HepG2 (cell line): Measurements from ENCODE around the gene NAA15. TPM values are rescaled to one million over a fixed set of nuclear protein-coding genes. Genes with fewer than 3 reads are reported as not detected.

Experiments used
- ARHGAP35 ChIP-seq: sonication (generic); formaldehyde crosslinking; IDR thresholded peaks from 2 replicates; pipeline ENCODE4 v1.9.0; 2022; ENCODE audit warnings: mild to moderate bottlenecking, inconsistent platforms, moderate library complexity, missing genetic modification reagents, borderline replicate concordance
- CTCF ChIP-seq: sonication (generic); formaldehyde crosslinking; IDR thresholded peaks from 2 replicates; pipeline ENCODE4 v1.5.0; 2020; ENCODE audit warnings: mild to moderate bottlenecking, missing genetic modification reagents, moderate library complexity
- GABPB1 ChIP-seq: IDR thresholded peaks from 2 replicates; pipeline ENCODE4 v1.6.1; 2016; ENCODE audit warnings: mild to moderate bottlenecking, missing genetic modification reagents, moderate library complexity, missing compliant biosample characterization
- GRHL1 ChIP-seq: sonication (generic); formaldehyde crosslinking; conservative IDR thresholded peaks from 2 replicates; pipeline ENCODE4 v1.8.0; 2022; ENCODE audit warnings: missing genetic modification reagents
- HNRNPK ChIP-seq: fragments of 200-400 bp; formaldehyde crosslinking; IDR thresholded peaks from 2 replicates; pipeline ENCODE4 v1.6.1; 2018; ENCODE audit warnings: low read length, low read depth, moderate library complexity, mild to moderate bottlenecking; ENCODE audit not compliant: poor library complexity, severe bottlenecking
- IKZF5 ChIP-seq: IDR thresholded peaks from 2 replicates; pipeline ENCODE4 v1.6.1; 2018; ENCODE audit warnings: missing genetic modification reagents, mild to moderate bottlenecking, missing compliant biosample characterization
- MXD1 ChIP-seq: sonication (generic); formaldehyde crosslinking; IDR thresholded peaks from 2 replicates; pipeline ENCODE4 v1.4.0; 2020; ENCODE audit warnings: mild to moderate bottlenecking, missing genetic modification reagents
- MYPOP ChIP-seq: sonication (generic); formaldehyde crosslinking; IDR thresholded peaks from 2 replicates; pipeline ENCODE4 v1.8.1; 2023; ENCODE audit warnings: mild to moderate bottlenecking, moderate library complexity, missing genetic modification reagents
- POLR2AphosphoS5 ChIP-seq: IDR thresholded peaks from 2 replicates; pipeline ENCODE4 v1.6.1; 2012; ENCODE audit warnings: low read depth, low read length
- PRMT3 ChIP-seq: sonication (generic); formaldehyde crosslinking; IDR thresholded peaks from 2 replicates; pipeline ENCODE4 v1.8.1; 2022; ENCODE audit warnings: low read depth, mild to moderate bottlenecking, moderate library complexity, missing genetic modification reagents, borderline replicate concordance
- SAP130 ChIP-seq: IDR thresholded peaks from 2 replicates; pipeline ENCODE4 v1.6.1; 2016; ENCODE audit warnings: low read depth
- SNAI1 ChIP-seq: sonication (generic); formaldehyde crosslinking; IDR thresholded peaks from 2 replicates; pipeline ENCODE4 v1.5.0; 2020; ENCODE audit warnings: mild to moderate bottlenecking, missing genetic modification reagents, borderline replicate concordance
- ZC3H13 ChIP-seq: sonication (generic); formaldehyde crosslinking; IDR thresholded peaks from 2 replicates; pipeline ENCODE4 v1.8.1; 2023; ENCODE audit warnings: mild to moderate bottlenecking, missing genetic modification reagents, moderate library complexity
- ZFP82 ChIP-seq: sonication (generic); formaldehyde crosslinking; IDR thresholded peaks from 2 replicates; pipeline ENCODE4 v1.5.1; 2020; ENCODE audit warnings: mild to moderate bottlenecking, missing genetic modification reagents, borderline replicate concordance
- ZNF329 ChIP-seq: sonication (generic); formaldehyde crosslinking; IDR thresholded peaks from 2 replicates; pipeline ENCODE4 v1.9.0; 2021; ENCODE audit warnings: low read depth, mild to moderate bottlenecking, missing genetic modification reagents
- ZNF558 ChIP-seq: sonication (generic); formaldehyde crosslinking; IDR thresholded peaks from 2 replicates; pipeline ENCODE4 v1.9.0; 2022; ENCODE audit warnings: mild to moderate bottlenecking, missing genetic modification reagents, borderline replicate concordance
- ZNF605 ChIP-seq: sonication (generic); formaldehyde crosslinking; IDR thresholded peaks from 2 replicates; pipeline ENCODE4 v1.8.0; 2022; ENCODE audit warnings: mild to moderate bottlenecking, missing genetic modification reagents
- ZNF672 ChIP-seq: sonication (generic); formaldehyde crosslinking; IDR thresholded peaks from 2 replicates; pipeline ENCODE4 v1.8.1; 2022; ENCODE audit warnings: missing genetic modification reagents
- ZNF678 ChIP-seq: sonication (generic); formaldehyde crosslinking; IDR thresholded peaks from 2 replicates; pipeline ENCODE4 v1.4.0; 2020; ENCODE audit warnings: mild to moderate bottlenecking, missing genetic modification reagents
- ZNF776 ChIP-seq: sonication (generic); formaldehyde crosslinking; IDR thresholded peaks from 2 replicates; pipeline ENCODE4 v1.4.0; 2020; ENCODE audit warnings: mild to moderate bottlenecking, missing genetic modification reagents
- ZNF891 ChIP-seq: sonication (generic); formaldehyde crosslinking; IDR thresholded peaks from 2 replicates; pipeline ENCODE4 v1.5.0; 2020; ENCODE audit warnings: mild to moderate bottlenecking, missing genetic modification reagents
- ZSCAN31 ChIP-seq: sonication (generic); formaldehyde crosslinking; IDR thresholded peaks from 2 replicates; pipeline ENCODE4 v1.5.0; 2020; ENCODE audit warnings: low read depth, mild to moderate bottlenecking, missing genetic modification reagents
- polyA plus RNA-seq, 8 experiments: library from polyadenylated mRNA; depleted of rRNA in 3 of 8; stranded (reverse) in 7 of 8; unstranded in 1 of 8; fragments of >200 nt; fragmentation: Illumina TruSeq in 4 of 8; extraction: Trizol in 4 of 8; gene quantifications; 2 replicates each; pipeline versions ENCODE4 v1.2.1 to v1.2.3, GENCODE V29; 2011 to 2016; ENCODE audit warnings: low read depth in 4 of 8, missing spikeins in 1 of 8, mixed read lengths in 1 of 8; ENCODE audit not compliant: insufficient read depth in 1 of 8
- total RNA-seq, 5 experiments: library from RNA; depleted of rRNA; stranded (reverse); fragments of >200 nt; fragmentation: Illumina TruSeq; extraction: Trizol; gene quantifications; 2 replicates each; pipeline ENCODE4 v1.2.3, GENCODE V29; 2016; ENCODE audit warnings: low read depth in 1 of 5

Gene NAA15
- total and polyA plus RNA-seq, 2 of the 13 experiments (the other 11 are each of a cell fraction or from before 2014, with no cell fraction given) = 6.2 to 50.2 TPM

- TF ChIP-seq ZNF678 (CRISPR knock-in tag) (peak; percentile 15; the same call in 1 of the 2 replicates), ARHGAP35 (CRISPR knock-in tag) (no peak), MXD1 (peak; percentile 58; the same call in 1 of the 2 replicates), PRMT3 (CRISPR knock-in tag) (no peak), ZNF891 (CRISPR knock-in tag) (0 out of 2 replicates have a peak, but pooled peaks have one; percentile 27), HNRNPK (no peak), ZNF605 (CRISPR knock-in tag) (no peak), ZFP82 (0 out of 2 replicates have a peak, but pooled peaks have one; percentile 23), GRHL1 (no peak), POLR2AphosphoS5 (0 out of 2 replicates have a peak, but pooled peaks have one; percentile 24), SNAI1 (no peak), CTCF (CRISPR knock-in tag) (peak; percentile 20; the same call in 1 of the 2 replicates), SAP130 (CRISPR knock-in tag) (peak; percentile 45), ZC3H13 (peak; percentile 14; the same call in 1 of the 2 replicates), ZSCAN31 (peak; percentile 4; the same call in 1 of the 2 replicates), MYPOP (CRISPR knock-in tag) (peak; percentile 48), ZNF776 (CRISPR knock-in tag) (no peak; the same call in 1 of the 2 replicates), IKZF5 (CRISPR knock-in tag) (0 out of 2 replicates have a peak, but pooled peaks have one; percentile 1), ZNF329 (CRISPR knock-in tag) (0 out of 2 replicates have a peak, but pooled peaks have one; percentile 30), GABPB1 (CRISPR knock-in tag) (no peak), ZNF672 (CRISPR knock-in tag) (0 out of 2 replicates have a peak, but pooled peaks have one; percentile 55), ZNF558 (CRISPR knock-in tag) (0 out of 2 replicates have a peak, but pooled peaks have one; percentile 23)
Observed at GRCh38 chr4:139454111-139455045, 153.1 kb downstream of the NAA15 start, which contains the start of gene RAB33B (continued).
